ENCODE data around the gene SORCS2. TPM values are rescaled to one million over a fixed set of nuclear protein-coding genes. Genes with fewer than 3 reads are reported as not detected.

SORCS2 gene
- total RNA-seq, 1 experiment from 2014 or later: 0.15 TPM

GRCh38 chr4:7537853-7538400 is 345.6 kb downstream of the SORCS2 start:
- ATAC-seq: no peak
- H3K4me1 ChIP-seq (ENCODE audit: control insufficient read depth, insufficient read depth, low read length): no peaks in the 10 kb centered on the region
- no peak for DNase-seq (ENCODE audit: low read depth, low spot score)
- in situ Hi-C loops (cut with HindIII; ENCODE audit: low pct_unique_long_range_greater_than_20kb, low sequenced_read_pairs) (no loop called here), intact Hi-C loops (cut with micrococcal nuclease; ENCODE audit: unreplicated experiment) (no loop called here)
- POLR2A ChIA-PET: no interaction called here
- no peak overlapping the region for H3K27ac ChIP-seq (ENCODE audit: low read length)
- no peak for TF ChIP-seq POLR2AphosphoS5 (IDR thresholded peaks at IDR 0.05; ENCODE audit: low read depth, low read length)
- TF ChIP-seq, protein P1, sequence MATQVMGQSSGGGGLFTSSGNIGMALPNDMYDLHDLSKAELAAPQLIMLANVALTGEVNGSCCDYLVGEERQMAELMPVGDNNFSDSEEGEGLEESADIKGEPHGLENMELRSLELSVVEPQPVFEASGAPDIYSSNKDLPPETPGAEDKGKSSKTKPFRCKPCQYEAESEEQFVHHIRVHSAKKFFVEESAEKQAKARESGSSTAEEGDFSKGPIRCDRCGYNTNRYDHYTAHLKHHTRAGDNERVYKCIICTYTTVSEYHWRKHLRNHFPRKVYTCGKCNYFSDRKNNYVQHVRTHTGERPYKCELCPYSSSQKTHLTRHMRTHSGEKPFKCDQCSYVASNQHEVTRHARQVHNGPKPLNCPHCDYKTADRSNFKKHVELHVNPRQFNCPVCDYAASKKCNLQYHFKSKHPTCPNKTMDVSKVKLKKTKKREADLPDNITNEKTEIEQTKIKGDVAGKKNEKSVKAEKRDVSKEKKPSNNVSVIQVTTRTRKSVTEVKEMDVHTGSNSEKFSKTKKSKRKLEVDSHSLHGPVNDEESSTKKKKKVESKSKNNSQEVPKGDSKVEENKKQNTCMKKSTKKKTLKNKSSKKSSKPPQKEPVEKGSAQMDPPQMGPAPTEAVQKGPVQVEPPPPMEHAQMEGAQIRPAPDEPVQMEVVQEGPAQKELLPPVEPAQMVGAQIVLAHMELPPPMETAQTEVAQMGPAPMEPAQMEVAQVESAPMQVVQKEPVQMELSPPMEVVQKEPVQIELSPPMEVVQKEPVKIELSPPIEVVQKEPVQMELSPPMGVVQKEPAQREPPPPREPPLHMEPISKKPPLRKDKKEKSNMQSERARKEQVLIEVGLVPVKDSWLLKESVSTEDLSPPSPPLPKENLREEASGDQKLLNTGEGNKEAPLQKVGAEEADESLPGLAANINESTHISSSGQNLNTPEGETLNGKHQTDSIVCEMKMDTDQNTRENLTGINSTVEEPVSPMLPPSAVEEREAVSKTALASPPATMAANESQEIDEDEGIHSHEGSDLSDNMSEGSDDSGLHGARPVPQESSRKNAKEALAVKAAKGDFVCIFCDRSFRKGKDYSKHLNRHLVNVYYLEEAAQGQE (IDR thresholded peaks at IDR 0.05; ENCODE audit: insufficient read depth in 1 of 2, low read depth in 2 of 2, low read length in 1 of 2): no peak
- TF ChIP-seq SIN3A (IDR thresholded peaks at IDR 0.05; ENCODE audit: borderline replicate concordance, insufficient read depth, low read depth, low read length): no peak
- TF ChIP-seq TCF7L2 (IDR thresholded peaks at IDR 0.05; ENCODE audit: low read depth, low read length): no peak
- TF ChIP-seq, protein P2, sequence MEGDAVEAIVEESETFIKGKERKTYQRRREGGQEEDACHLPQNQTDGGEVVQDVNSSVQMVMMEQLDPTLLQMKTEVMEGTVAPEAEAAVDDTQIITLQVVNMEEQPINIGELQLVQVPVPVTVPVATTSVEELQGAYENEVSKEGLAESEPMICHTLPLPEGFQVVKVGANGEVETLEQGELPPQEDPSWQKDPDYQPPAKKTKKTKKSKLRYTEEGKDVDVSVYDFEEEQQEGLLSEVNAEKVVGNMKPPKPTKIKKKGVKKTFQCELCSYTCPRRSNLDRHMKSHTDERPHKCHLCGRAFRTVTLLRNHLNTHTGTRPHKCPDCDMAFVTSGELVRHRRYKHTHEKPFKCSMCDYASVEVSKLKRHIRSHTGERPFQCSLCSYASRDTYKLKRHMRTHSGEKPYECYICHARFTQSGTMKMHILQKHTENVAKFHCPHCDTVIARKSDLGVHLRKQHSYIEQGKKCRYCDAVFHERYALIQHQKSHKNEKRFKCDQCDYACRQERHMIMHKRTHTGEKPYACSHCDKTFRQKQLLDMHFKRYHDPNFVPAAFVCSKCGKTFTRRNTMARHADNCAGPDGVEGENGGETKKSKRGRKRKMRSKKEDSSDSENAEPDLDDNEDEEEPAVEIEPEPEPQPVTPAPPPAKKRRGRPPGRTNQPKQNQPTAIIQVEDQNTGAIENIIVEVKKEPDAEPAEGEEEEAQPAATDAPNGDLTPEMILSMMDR (IDR thresholded peaks at IDR 0.05): no peak
- no peak overlapping the region for H3K4me3 ChIP-seq (ENCODE audit: low read depth in 2 of 2, low read length in 2 of 2)
- CTCF ChIA-PET: no interaction called here
- no peaks in the 10 kb centered on the region for H3K36me3 ChIP-seq (ENCODE audit: control insufficient read depth, insufficient read depth, low read length)
- BruUV-seq (replicated peaks): no TSS peak
- no peaks in the 10 kb centered on the region for H3K27me3 ChIP-seq (ENCODE audit: control insufficient read depth, insufficient read depth, low read length)
- no peaks in the 10 kb centered on the region for H3K9me3 ChIP-seq (ENCODE audit: control insufficient read depth, insufficient read depth, low read depth, low read length)

GRCh38 chr4:7538518-7538917 is 346.2 kb downstream of the SORCS2 start:
- ATAC-seq (no peak), DNase-seq (ENCODE audit: low read depth, low spot score) (no peak)
- TF ChIP-seq, protein P1 (IDR thresholded peaks at IDR 0.05; ENCODE audit: insufficient read depth in 1 of 2, low read depth in 2 of 2, low read length in 1 of 2): no peak
- TF ChIP-seq POLR2AphosphoS5 (IDR thresholded peaks at IDR 0.05; ENCODE audit: low read depth, low read length) (no peak), SIN3A (IDR thresholded peaks at IDR 0.05; ENCODE audit: borderline replicate concordance, insufficient read depth, low read depth, low read length) (no peak), TCF7L2 (IDR thresholded peaks at IDR 0.05; ENCODE audit: low read depth, low read length) (no peak)
- TF ChIP-seq, protein P2 (IDR thresholded peaks at IDR 0.05): no peak
- no peaks in the 10 kb centered on the region for H3K36me3 ChIP-seq (ENCODE audit: control insufficient read depth, insufficient read depth, low read length)
- BruUV-seq (replicated peaks): no TSS peak
- CTCF ChIA-PET: no interaction called here
- no peaks in the 10 kb centered on the region for H3K9me3 ChIP-seq (ENCODE audit: control insufficient read depth, insufficient read depth, low read depth, low read length)
- H3K4me3 ChIP-seq (ENCODE audit: low read depth in 2 of 2, low read length in 2 of 2): no peak overlapping the region
- intact Hi-C loops (cut with micrococcal nuclease; ENCODE audit: unreplicated experiment): no loop called here
- in situ Hi-C loops (cut with HindIII; ENCODE audit: low pct_unique_long_range_greater_than_20kb, low sequenced_read_pairs): no loop called here
- POLR2A ChIA-PET: no interaction called here
- H3K4me1 ChIP-seq (ENCODE audit: control insufficient read depth, insufficient read depth, low read length): no peaks in the 10 kb centered on the region
- H3K27me3 ChIP-seq (ENCODE audit: control insufficient read depth, insufficient read depth, low read length): no peaks in the 10 kb centered on the region
- H3K27ac ChIP-seq (ENCODE audit: low read length): no peak overlapping the region

All from Panc1 (cell line).